SJCRH30 (cell line): ENCODE data around the gene CYP26B1. TPM values are rescaled to one million over a fixed set of nuclear protein-coding genes. Genes with fewer than 3 reads are reported as not detected.

Experiments used
- DNase-seq, 2 experiments: peaks; one replicate each; pipeline ENCODE4 v3.0.0-alpha.2; 2015 to 2020
- H3K27ac ChIP-seq: fragments of 250-450 bp; sonication (Bioruptor Pico); 2 replicates; pipeline ENCODE4 v1.5.1; 2020; ENCODE audit warnings: mild to moderate bottlenecking, moderate library complexity
- H3K27me3 ChIP-seq: fragments of 250-450 bp; sonication (Bioruptor Pico); 2 replicates; pipeline ENCODE4 v1.5.1; 2020; ENCODE audit warnings: mild to moderate bottlenecking, moderate library complexity
- H3K36me3 ChIP-seq: fragments of 250-450 bp; sonication (Bioruptor Pico); 2 replicates; pipeline ENCODE4 v1.5.1; 2020; ENCODE audit warnings: mild to moderate bottlenecking, moderate library complexity
- H3K4me1 ChIP-seq: fragments of 250-450 bp; sonication (Bioruptor Pico); 2 replicates; pipeline ENCODE4 v1.5.1; 2020; ENCODE audit warnings: mild to moderate bottlenecking, moderate library complexity
- H3K4me3 ChIP-seq: fragments of 250-450 bp; sonication (Bioruptor Pico); 2 replicates; pipeline ENCODE4 v1.5.1; 2020; ENCODE audit warnings: mild to moderate bottlenecking, moderate library complexity
- H3K9me3 ChIP-seq: fragments of 250-450 bp; sonication (Bioruptor Pico); replicated peaks from 2 replicates; pipeline ENCODE4 v1.5.1; 2020; ENCODE audit warnings: mild to moderate bottlenecking, moderate library complexity
- total RNA-seq: library from RNA; depleted of rRNA; stranded (reverse); fragments of >200 nt; shearing (Covaris generic); gene quantifications from 2 replicates; pipeline ENCODE4 v1.2.3, GENCODE V29; 2014

CYP26B1 gene
- total RNA-seq, 1 experiment from 2014 or later: 9.7 TPM

- H3K27me3 ChIP-seq: no peaks in the 10 kb centered on the region
- H3K27ac ChIP-seq: no peak overlapping the region
- peaks cover 25% of the 10 kb centered on the region for H3K4me1 ChIP-seq
- no peaks in the 10 kb centered on the region for H3K9me3 ChIP-seq
- DNase-seq: no peak
- no peak overlapping the region for H3K4me3 ChIP-seq
- H3K36me3 ChIP-seq: no peaks in the 10 kb centered on the region
Observed at GRCh38 chr2:72132981-72133720, 14.5 kb downstream of the CYP26B1 start.

GRCh38 chr2:72131916-72132841 is 15.5 kb downstream of the CYP26B1 start:
- no peak for DNase-seq
- Histone ChIP-seq H3K9me3 (no peaks in the 10 kb centered on the region), H3K27ac (no peak overlapping the region), H3K4me3 (no peak overlapping the region), H3K36me3 (no peaks in the 10 kb centered on the region), H3K4me1 (peaks cover 15% of the 10 kb centered on the region), H3K27me3 (no peaks in the 10 kb centered on the region)

GRCh38 chr2:72131371-72131891 is 16.2 kb downstream of the CYP26B1 start:
- H3K27ac ChIP-seq: no peak overlapping the region
- H3K27me3 ChIP-seq: no peaks in the 10 kb centered on the region
- no peak for DNase-seq
- no peaks in the 10 kb centered on the region for H3K36me3 ChIP-seq
- no peak overlapping the region for H3K4me3 ChIP-seq
- H3K4me1 ChIP-seq: peaks cover 14% of the 10 kb centered on the region
- no peaks in the 10 kb centered on the region for H3K9me3 ChIP-seq

- Histone ChIP-seq H3K4me1 (peaks cover 11% of the 10 kb centered on the region), H3K27ac (0 out of 2 replicates have a peak overlapping the region, but pooled peaks have one; percentile 11), H3K9me3 (no peaks in the 10 kb centered on the region), H3K36me3 (no peaks in the 10 kb centered on the region), H3K4me3 (peak overlapping the region; percentile 27), H3K27me3 (no peaks in the 10 kb centered on the region)
- DNase-seq: peak; percentile 77 to 84
Observed at GRCh38 chr2:72130659-72131360, 16.9 kb downstream of the CYP26B1 start.

GRCh38 chr2:72129681-72130340 is 17.9 kb downstream of the CYP26B1 start:
- no peaks in the 10 kb centered on the region for H3K9me3 ChIP-seq
- H3K27ac ChIP-seq: no peak overlapping the region
- H3K4me1 ChIP-seq: peaks cover 11% of the 10 kb centered on the region
- H3K27me3 ChIP-seq: no peaks in the 10 kb centered on the region
- no peak overlapping the region; the same call in 1 of the 2 replicates for H3K4me3 ChIP-seq
- no peaks in the 10 kb centered on the region for H3K36me3 ChIP-seq
- DNase-seq: no peak

- DNase-seq: no peak
- Histone ChIP-seq H3K27me3 (no peaks in the 10 kb centered on the region), H3K27ac (no peak overlapping the region), H3K36me3 (no peaks in the 10 kb centered on the region), H3K9me3 (no peaks in the 10 kb centered on the region), H3K4me1 (peaks cover 11% of the 10 kb centered on the region), H3K4me3 (no peak overlapping the region)
Observed at GRCh38 chr2:72128843-72129227, 18.8 kb downstream of the CYP26B1 start.

- Histone ChIP-seq H3K27ac (no peak overlapping the region), H3K4me3 (no peak overlapping the region), H3K36me3 (no peaks in the 10 kb centered on the region), H3K27me3 (no peaks in the 10 kb centered on the region), H3K4me1 (peaks cover 11% of the 10 kb centered on the region), H3K9me3 (no peaks in the 10 kb centered on the region)
- DNase-seq: no peak
Observed at GRCh38 chr2:72128059-72128842, 19.4 kb downstream of the CYP26B1 start.

GRCh38 chr2:72127401-72128058 is 20.1 kb downstream of the CYP26B1 start:
- H3K4me3 ChIP-seq: no peak overlapping the region
- no peak for DNase-seq
- H3K36me3 ChIP-seq: no peaks in the 10 kb centered on the region
- no peak overlapping the region for H3K27ac ChIP-seq
- peaks cover 11% of the 10 kb centered on the region for H3K4me1 ChIP-seq
- 0 out of 2 replicates have a peak, but pooled peaks cover 3% of the 10 kb centered on the region for H3K9me3 ChIP-seq
- no peaks in the 10 kb centered on the region for H3K27me3 ChIP-seq

GRCh38 chr2:72126186-72127100 is 21.2 kb downstream of the CYP26B1 start:
- no peak for DNase-seq
- Histone ChIP-seq H3K4me3 (no peak overlapping the region), H3K4me1 (peaks cover 11% of the 10 kb centered on the region), H3K27ac (no peak overlapping the region), H3K9me3 (0 out of 2 replicates have a peak, but pooled peaks cover 3% of the 10 kb centered on the region), H3K36me3 (no peaks in the 10 kb centered on the region), H3K27me3 (no peaks in the 10 kb centered on the region)

GRCh38 chr2:72124376-72124775 is 23.3 kb downstream of the CYP26B1 start:
- Histone ChIP-seq H3K9me3 (0 out of 2 replicates have a peak, but pooled peaks cover 3% of the 10 kb centered on the region), H3K4me3 (no peak overlapping the region), H3K27ac (no peak overlapping the region), H3K36me3 (no peaks in the 10 kb centered on the region), H3K27me3 (no peaks in the 10 kb centered on the region), H3K4me1 (no peaks in the 10 kb centered on the region)
- no peak for DNase-seq

GRCh38 chr2:72121153-72121552 is 26.5 kb downstream of the CYP26B1 start:
- no peak overlapping the region for H3K4me3 ChIP-seq
- no peak overlapping the region for H3K27ac ChIP-seq
- no peaks in the 10 kb centered on the region for H3K36me3 ChIP-seq
- H3K4me1 ChIP-seq: peaks cover 4% of the 10 kb centered on the region
- H3K27me3 ChIP-seq: no peaks in the 10 kb centered on the region
- DNase-seq: no peak
- 0 out of 2 replicates have a peak, but pooled peaks cover 3% of the 10 kb centered on the region for H3K9me3 ChIP-seq

- peaks cover 21% of the 10 kb centered on the region for H3K4me1 ChIP-seq
- H3K9me3 ChIP-seq: 0 out of 2 replicates have a peak, but pooled peaks cover 3% of the 10 kb centered on the region
- no peak overlapping the region for H3K27ac ChIP-seq
- no peak for DNase-seq
- H3K4me3 ChIP-seq: no peak overlapping the region
- no peaks in the 10 kb centered on the region for H3K36me3 ChIP-seq
- no peaks in the 10 kb centered on the region for H3K27me3 ChIP-seq
Observed at GRCh38 chr2:72118951-72119350, 28.7 kb downstream of the CYP26B1 start.
